ENCODE data around the gene NF1. TPM values are rescaled to one million over a fixed set of nuclear protein-coding genes. Genes with fewer than 3 reads are reported as not detected.

Gene NF1
- total RNA-seq, 1 experiment from 2014 or later, result 16.4 TPM

DNA sequence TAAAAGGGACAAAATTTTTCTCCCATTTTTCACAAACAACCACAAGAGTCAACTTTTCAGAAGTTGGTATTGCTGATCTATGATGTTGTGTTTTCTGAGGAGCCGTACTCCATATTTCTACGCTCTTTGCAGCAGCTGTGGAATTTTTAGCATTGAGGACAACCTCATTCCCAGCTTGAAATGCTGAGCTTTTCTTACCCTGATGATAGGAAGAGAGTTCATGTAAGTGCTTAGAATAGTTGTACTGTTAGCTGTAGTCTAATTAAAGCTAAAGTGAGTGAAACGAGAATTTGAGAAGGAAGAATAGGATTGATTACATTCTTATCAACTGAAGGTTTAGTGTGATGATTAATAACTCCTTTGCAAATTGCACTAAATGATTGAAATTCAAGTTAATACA is 72.3 kb downstream of the NF1 start:
- POLR2A ChIA-PET (ENCODE audit: unreplicated experiment), result no interaction called here
- H4K20me1 ChIP-seq (ENCODE audit: low read length), result no peaks in the 10 kb centered on the region
- H3K27ac ChIP-seq (ENCODE audit: low read length), result no peak overlapping the region
- H3K9ac ChIP-seq (ENCODE audit: low read length), result no peak overlapping the region
- no peak for ATAC-seq
- BruUV-seq (replicated peaks), result no TSS peak
- DNase-seq, result no peak
- no peaks in the 10 kb centered on the region for H3K9me3 ChIP-seq (ENCODE audit: low read length)
- H3K9me2 ChIP-seq (replicated peaks; ENCODE audit: low read length), result no peaks in the 10 kb centered on the region
- no peaks in the 10 kb centered on the region for H3K4me1 ChIP-seq (ENCODE audit: insufficient read depth, low read length)
- CTCF ChIA-PET, result no interaction called here
- H2AFZ ChIP-seq (ENCODE audit: low read length), result no peak overlapping the region
- H3K27me3 ChIP-seq (ENCODE audit: low read length), result no peaks in the 10 kb centered on the region
- intact Hi-C loops (cut with micrococcal nuclease), result no loop called here
- no peak overlapping the region for H3K4me3 ChIP-seq (ENCODE audit: low read length)
- no peaks in the 10 kb centered on the region for H3K79me2 ChIP-seq (ENCODE audit: low read length)
- H3F3A ChIP-seq (ENCODE audit: low read length, unreplicated experiment), result no peaks in the 10 kb centered on the region
- no peak overlapping the region for H3K4me2 ChIP-seq (ENCODE audit: low read length)
- TF ChIP-seq EZH2phosphoT487 (IDR thresholded peaks at IDR 0.05; ENCODE audit: borderline replicate concordance, low read length), result no peak
- TF ChIP-seq, protein P1, sequence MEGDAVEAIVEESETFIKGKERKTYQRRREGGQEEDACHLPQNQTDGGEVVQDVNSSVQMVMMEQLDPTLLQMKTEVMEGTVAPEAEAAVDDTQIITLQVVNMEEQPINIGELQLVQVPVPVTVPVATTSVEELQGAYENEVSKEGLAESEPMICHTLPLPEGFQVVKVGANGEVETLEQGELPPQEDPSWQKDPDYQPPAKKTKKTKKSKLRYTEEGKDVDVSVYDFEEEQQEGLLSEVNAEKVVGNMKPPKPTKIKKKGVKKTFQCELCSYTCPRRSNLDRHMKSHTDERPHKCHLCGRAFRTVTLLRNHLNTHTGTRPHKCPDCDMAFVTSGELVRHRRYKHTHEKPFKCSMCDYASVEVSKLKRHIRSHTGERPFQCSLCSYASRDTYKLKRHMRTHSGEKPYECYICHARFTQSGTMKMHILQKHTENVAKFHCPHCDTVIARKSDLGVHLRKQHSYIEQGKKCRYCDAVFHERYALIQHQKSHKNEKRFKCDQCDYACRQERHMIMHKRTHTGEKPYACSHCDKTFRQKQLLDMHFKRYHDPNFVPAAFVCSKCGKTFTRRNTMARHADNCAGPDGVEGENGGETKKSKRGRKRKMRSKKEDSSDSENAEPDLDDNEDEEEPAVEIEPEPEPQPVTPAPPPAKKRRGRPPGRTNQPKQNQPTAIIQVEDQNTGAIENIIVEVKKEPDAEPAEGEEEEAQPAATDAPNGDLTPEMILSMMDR (conservative IDR thresholded peaks at IDR 0.05; ENCODE audit: low read depth, low read length), result no peak
- no peak for TF ChIP-seq EZH2 (IDR thresholded peaks at IDR 0.05; ENCODE audit: low read length, unreplicated experiment)
- H3K36me3 ChIP-seq (ENCODE audit: low read depth, low read length), result no peaks in the 10 kb centered on the region

- POLR2A ChIA-PET (ENCODE audit: unreplicated experiment), result no interaction called here
- Histone ChIP-seq H3F3A (ENCODE audit: low read length, unreplicated experiment) (no peaks in the 10 kb centered on the region), H4K20me1 (ENCODE audit: low read length) (no peaks in the 10 kb centered on the region), H3K4me3 (ENCODE audit: low read length) (no peak overlapping the region), H3K36me3 (ENCODE audit: low read depth, low read length) (no peaks in the 10 kb centered on the region), H3K79me2 (ENCODE audit: low read length) (no peaks in the 10 kb centered on the region), H3K27me3 (ENCODE audit: low read length) (no peaks in the 10 kb centered on the region), H3K4me1 (ENCODE audit: insufficient read depth, low read length) (no peaks in the 10 kb centered on the region), H3K9ac (ENCODE audit: low read length) (no peak overlapping the region), H2AFZ (ENCODE audit: low read length) (no peak overlapping the region), H3K9me2 (replicated peaks; ENCODE audit: low read length) (no peaks in the 10 kb centered on the region), H3K27ac (ENCODE audit: low read length) (no peak overlapping the region), H3K4me2 (ENCODE audit: low read length) (no peak overlapping the region), H3K9me3 (ENCODE audit: low read length) (no peaks in the 10 kb centered on the region)
- CTCF ChIA-PET, result no interaction called here
- no peak for ATAC-seq
- no TSS peak for BruUV-seq (replicated peaks)
- intact Hi-C loops (cut with micrococcal nuclease), result no loop called here
- TF ChIP-seq EZH2phosphoT487 (IDR thresholded peaks at IDR 0.05; ENCODE audit: borderline replicate concordance, low read length), result no peak
- TF ChIP-seq, protein P1 (conservative IDR thresholded peaks at IDR 0.05; ENCODE audit: low read depth, low read length), result no peak
- no peak for TF ChIP-seq EZH2 (IDR thresholded peaks at IDR 0.05; ENCODE audit: low read length, unreplicated experiment)
- DNase-seq, result no peak
These were observed 76.9 kb downstream of the NF1 start for GRCh38 chr17:31171701-31172100.

DNA sequence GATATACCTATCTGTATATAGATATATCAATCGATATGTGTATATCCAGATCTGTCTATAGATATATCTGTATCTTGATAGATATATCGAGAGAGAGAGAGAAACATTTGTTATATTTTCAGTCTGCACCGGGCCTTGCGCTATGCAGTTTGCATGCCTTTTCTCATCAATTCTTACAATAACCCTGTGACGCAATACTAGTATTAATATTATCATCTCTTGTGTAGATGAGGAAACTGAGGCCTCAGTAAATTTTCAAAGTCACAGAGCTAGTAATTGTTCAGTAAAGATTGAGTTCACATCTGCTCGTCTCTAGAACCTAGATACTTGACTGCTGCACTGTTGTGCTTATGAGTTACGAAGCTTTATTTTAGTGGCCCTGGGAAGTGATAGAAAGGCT is 77.6 kb downstream of the NF1 start:
- Histone ChIP-seq H3K9me2 (replicated peaks; ENCODE audit: low read length) (no peaks in the 10 kb centered on the region), H3K9me3 (ENCODE audit: low read length) (no peaks in the 10 kb centered on the region), H4K20me1 (ENCODE audit: low read length) (no peaks in the 10 kb centered on the region), H3K4me2 (ENCODE audit: low read length) (no peak overlapping the region), H2AFZ (ENCODE audit: low read length) (no peak overlapping the region), H3K4me1 (ENCODE audit: insufficient read depth, low read length) (no peaks in the 10 kb centered on the region), H3K9ac (ENCODE audit: low read length) (no peak overlapping the region), H3K36me3 (ENCODE audit: low read depth, low read length) (no peaks in the 10 kb centered on the region), H3K79me2 (ENCODE audit: low read length) (no peaks in the 10 kb centered on the region), H3F3A (ENCODE audit: low read length, unreplicated experiment) (no peaks in the 10 kb centered on the region), H3K4me3 (ENCODE audit: low read length) (no peak overlapping the region), H3K27ac (ENCODE audit: low read length) (no peak overlapping the region), H3K27me3 (ENCODE audit: low read length) (no peaks in the 10 kb centered on the region)
- DNase-seq (no peak), ATAC-seq (no peak)
- no TSS peak for BruUV-seq (replicated peaks)
- intact Hi-C loops (cut with micrococcal nuclease), result no loop called here
- ChIA-PET CTCF (no interaction called here), POLR2A (ENCODE audit: unreplicated experiment) (no interaction called here)
- TF ChIP-seq EZH2 (IDR thresholded peaks at IDR 0.05; ENCODE audit: low read length, unreplicated experiment) (no peak), EZH2phosphoT487 (IDR thresholded peaks at IDR 0.05; ENCODE audit: borderline replicate concordance, low read length) (no peak)
- TF ChIP-seq, protein P1 (conservative IDR thresholded peaks at IDR 0.05; ENCODE audit: low read depth, low read length), result no peak

Measured in PC-3 (cell line).